ENCODE data around the gene GAB1. TPM values are rescaled to one million over a fixed set of nuclear protein-coding genes. Genes with fewer than 3 reads are reported as not detected.

GAB1 gene
- total RNA-seq, 1 experiment from 2014 or later = 3.8 TPM

DNA sequence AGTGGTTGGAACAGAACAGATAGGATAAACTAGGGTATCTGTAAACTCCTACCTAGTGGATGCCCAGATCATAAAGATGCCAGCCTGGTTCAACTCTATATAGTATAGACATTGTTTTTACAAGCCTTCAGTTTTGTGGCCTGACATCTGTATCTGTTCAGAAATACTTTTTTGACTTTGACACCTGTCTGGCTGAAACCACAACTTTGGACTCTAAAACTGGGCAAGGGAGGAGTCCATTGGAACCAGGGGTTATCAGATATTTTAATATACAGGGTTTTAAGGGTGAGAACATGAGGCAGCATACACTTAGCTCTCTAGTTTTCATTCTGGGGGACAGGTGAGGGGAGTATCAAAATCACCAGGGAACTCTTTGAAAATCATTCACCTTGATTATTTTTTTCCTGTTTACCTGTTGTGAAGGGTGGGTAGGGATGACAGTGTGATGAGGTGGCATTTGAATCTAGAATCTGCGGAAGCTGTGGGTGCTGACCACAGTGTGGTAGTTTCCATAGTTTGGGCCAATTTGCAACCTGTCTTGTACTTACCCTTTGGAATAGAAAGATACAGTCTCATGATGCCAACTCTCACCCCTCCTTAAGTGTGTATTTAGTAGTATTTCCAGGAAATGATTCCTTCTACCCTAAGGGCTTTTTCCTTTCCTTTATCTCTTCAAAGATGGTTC lies 20.6 kb downstream of the GAB1 start (continued):
- TF ChIP-seq, protein P1, sequence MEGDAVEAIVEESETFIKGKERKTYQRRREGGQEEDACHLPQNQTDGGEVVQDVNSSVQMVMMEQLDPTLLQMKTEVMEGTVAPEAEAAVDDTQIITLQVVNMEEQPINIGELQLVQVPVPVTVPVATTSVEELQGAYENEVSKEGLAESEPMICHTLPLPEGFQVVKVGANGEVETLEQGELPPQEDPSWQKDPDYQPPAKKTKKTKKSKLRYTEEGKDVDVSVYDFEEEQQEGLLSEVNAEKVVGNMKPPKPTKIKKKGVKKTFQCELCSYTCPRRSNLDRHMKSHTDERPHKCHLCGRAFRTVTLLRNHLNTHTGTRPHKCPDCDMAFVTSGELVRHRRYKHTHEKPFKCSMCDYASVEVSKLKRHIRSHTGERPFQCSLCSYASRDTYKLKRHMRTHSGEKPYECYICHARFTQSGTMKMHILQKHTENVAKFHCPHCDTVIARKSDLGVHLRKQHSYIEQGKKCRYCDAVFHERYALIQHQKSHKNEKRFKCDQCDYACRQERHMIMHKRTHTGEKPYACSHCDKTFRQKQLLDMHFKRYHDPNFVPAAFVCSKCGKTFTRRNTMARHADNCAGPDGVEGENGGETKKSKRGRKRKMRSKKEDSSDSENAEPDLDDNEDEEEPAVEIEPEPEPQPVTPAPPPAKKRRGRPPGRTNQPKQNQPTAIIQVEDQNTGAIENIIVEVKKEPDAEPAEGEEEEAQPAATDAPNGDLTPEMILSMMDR (IDR thresholded peaks at IDR 0.05 in 2 of 3, conservative IDR thresholded peaks at IDR 0.05 in 1 of 3; ENCODE audit: borderline replicate concordance in 1 of 3, insufficient read depth in 1 of 3, low read depth in 2 of 3, low read length in 2 of 3) = no peak
- TF ChIP-seq FOSL1 (IDR thresholded peaks at IDR 0.05; ENCODE audit: low read depth) (no peak), POLR2AphosphoS5 (IDR thresholded peaks at IDR 0.05; ENCODE audit: low read depth, low read length) (no peak), SIN3A (IDR thresholded peaks at IDR 0.05; ENCODE audit: low read depth) (no peak)

DNA sequence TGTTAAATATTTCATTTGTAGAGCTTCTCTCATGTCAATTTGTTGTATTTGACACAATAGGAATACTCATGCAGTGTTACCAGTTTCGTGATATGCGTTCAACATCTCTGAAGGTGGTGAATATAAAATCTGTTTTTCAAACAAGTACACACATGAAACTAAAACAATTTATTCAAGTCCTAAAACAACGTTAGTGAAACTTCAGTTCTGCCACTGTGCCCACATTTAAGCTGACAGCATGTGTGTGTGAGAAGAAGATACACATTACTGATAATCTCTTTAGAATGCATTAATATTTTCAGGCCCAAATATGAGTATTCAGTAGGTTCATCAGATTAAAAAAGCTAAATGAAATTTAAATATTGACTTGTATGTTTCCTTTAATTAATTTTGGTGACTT lies 21.7 kb downstream of the GAB1 start:
- no peak for TF ChIP-seq SRF (IDR thresholded peaks at IDR 0.05; ENCODE audit: low read depth)
- no peak for TF ChIP-seq CBX3 (IDR thresholded peaks at IDR 0.05; ENCODE audit: low read depth)
- no peak for TF ChIP-seq RAD21 (IDR thresholded peaks at IDR 0.05; ENCODE audit: low read depth)
- no peak for TF ChIP-seq EZH2 (IDR thresholded peaks at IDR 0.05)
- TF ChIP-seq ELF1 (IDR thresholded peaks at IDR 0.05; ENCODE audit: borderline replicate concordance, low read depth) = no peak
- no peak for TF ChIP-seq JUND (IDR thresholded peaks at IDR 0.05)
- TF ChIP-seq POLR2A (IDR thresholded peaks at IDR 0.05; ENCODE audit: borderline replicate concordance, extremely low read depth, insufficient read depth, insufficient read length) = no peak
- TF ChIP-seq, protein P2, sequence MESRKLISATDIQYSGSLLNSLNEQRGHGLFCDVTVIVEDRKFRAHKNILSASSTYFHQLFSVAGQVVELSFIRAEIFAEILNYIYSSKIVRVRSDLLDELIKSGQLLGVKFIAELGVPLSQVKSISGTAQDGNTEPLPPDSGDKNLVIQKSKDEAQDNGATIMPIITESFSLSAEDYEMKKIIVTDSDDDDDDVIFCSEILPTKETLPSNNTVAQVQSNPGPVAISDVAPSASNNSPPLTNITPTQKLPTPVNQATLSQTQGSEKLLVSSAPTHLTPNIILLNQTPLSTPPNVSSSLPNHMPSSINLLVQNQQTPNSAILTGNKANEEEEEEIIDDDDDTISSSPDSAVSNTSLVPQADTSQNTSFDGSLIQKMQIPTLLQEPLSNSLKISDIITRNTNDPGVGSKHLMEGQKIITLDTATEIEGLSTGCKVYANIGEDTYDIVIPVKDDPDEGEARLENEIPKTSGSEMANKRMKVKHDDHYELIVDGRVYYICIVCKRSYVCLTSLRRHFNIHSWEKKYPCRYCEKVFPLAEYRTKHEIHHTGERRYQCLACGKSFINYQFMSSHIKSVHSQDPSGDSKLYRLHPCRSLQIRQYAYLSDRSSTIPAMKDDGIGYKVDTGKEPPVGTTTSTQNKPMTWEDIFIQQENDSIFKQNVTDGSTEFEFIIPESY (IDR thresholded peaks at IDR 0.05; ENCODE audit: extremely low read depth, insufficient replicate concordance, low read length) = no peak
- TF ChIP-seq SIN3A (IDR thresholded peaks at IDR 0.05; ENCODE audit: low read depth) = no peak
- TF ChIP-seq, protein P1 (IDR thresholded peaks at IDR 0.05 in 2 of 3, conservative IDR thresholded peaks at IDR 0.05 in 1 of 3; ENCODE audit: borderline replicate concordance in 1 of 3, insufficient read depth in 1 of 3, low read depth in 2 of 3, low read length in 2 of 3) = no peak
- no peak for TF ChIP-seq POLR2AphosphoS5 (IDR thresholded peaks at IDR 0.05; ENCODE audit: low read depth, low read length)
- no peak for TF ChIP-seq ZNF274 (IDR thresholded peaks at IDR 0.05; ENCODE audit: low read depth, low read length)
- TF ChIP-seq TCF7L2 (IDR thresholded peaks at IDR 0.05; ENCODE audit: borderline replicate concordance, extremely low read depth, insufficient read depth, insufficient read length) = no peak
- TF ChIP-seq CEBPB (IDR thresholded peaks at IDR 0.05; ENCODE audit: low read depth) = no peak
- TF ChIP-seq FOSL1 (IDR thresholded peaks at IDR 0.05; ENCODE audit: low read depth) = no peak
- no peaks in the 10 kb centered on the region for H3K27me3 ChIP-seq (ENCODE audit: insufficient read depth, low read length)
- RAD21 ChIA-PET (ENCODE audit: low non-redundant PET in 1 of 2, low total read pairs in 2 of 2, uncharacterized antibody in 2 of 2, unreplicated experiment in 2 of 2) = no interaction called here
- intact Hi-C loops (cut with micrococcal nuclease) = no loop called here
- no peak overlapping the region for H3K9ac ChIP-seq (ENCODE audit: low read length)
- ATAC-seq = no peak
- no peaks in the 10 kb centered on the region for H3K36me3 ChIP-seq (ENCODE audit: control insufficient read depth in 1 of 2, insufficient read depth in 2 of 2, low read length in 2 of 2)
- H3K9me3 ChIP-seq (ENCODE audit: control insufficient read depth in 1 of 2, insufficient read depth in 1 of 2, low read depth in 1 of 2, low read length in 2 of 2) = no peaks in the 10 kb centered on the region
- H3K4me3 ChIP-seq (replicated peaks in 1 of 2; ENCODE audit: low read depth in 1 of 2, low read length in 2 of 2) = no peak overlapping the region
- no peaks in the 10 kb centered on the region for H3K79me2 ChIP-seq (ENCODE audit: insufficient read depth, low read length)
- no peak overlapping the region for H2AFZ ChIP-seq (ENCODE audit: low read depth, low read length, poor library complexity, severe bottlenecking)
- no peak for DNase-seq (ENCODE audit: low read depth, low spot score)
- BruUV-seq (replicated peaks) = no TSS peak
- CTCF ChIA-PET = no interaction called here
- H3K4me2 ChIP-seq (ENCODE audit: low read length) = no peak overlapping the region
- POLR2A ChIA-PET = no interaction called here
- H3K27ac ChIP-seq (ENCODE audit: low read depth, low read length) = no peak overlapping the region
- no peaks in the 10 kb centered on the region for H3K9me2 ChIP-seq (ENCODE audit: insufficient read depth)
- no peaks in the 10 kb centered on the region; a peak in 1 of 4 replicates for H3K4me1 ChIP-seq (ENCODE audit: control insufficient read depth in 1 of 2, insufficient read depth in 2 of 2, low read length in 2 of 2)
- no peaks in the 10 kb centered on the region for H4K20me1 ChIP-seq (ENCODE audit: insufficient read depth)

Data from HCT116 (cell line).